Measurements from ENCODE around the gene ARHGAP4. TPM values are rescaled to one million over a fixed set of nuclear protein-coding genes. Genes with fewer than 3 reads are reported as not detected.

ARHGAP4 gene
- total RNA-seq, result 0.84 and 2.0 TPM in 2 replicates

DNA sequence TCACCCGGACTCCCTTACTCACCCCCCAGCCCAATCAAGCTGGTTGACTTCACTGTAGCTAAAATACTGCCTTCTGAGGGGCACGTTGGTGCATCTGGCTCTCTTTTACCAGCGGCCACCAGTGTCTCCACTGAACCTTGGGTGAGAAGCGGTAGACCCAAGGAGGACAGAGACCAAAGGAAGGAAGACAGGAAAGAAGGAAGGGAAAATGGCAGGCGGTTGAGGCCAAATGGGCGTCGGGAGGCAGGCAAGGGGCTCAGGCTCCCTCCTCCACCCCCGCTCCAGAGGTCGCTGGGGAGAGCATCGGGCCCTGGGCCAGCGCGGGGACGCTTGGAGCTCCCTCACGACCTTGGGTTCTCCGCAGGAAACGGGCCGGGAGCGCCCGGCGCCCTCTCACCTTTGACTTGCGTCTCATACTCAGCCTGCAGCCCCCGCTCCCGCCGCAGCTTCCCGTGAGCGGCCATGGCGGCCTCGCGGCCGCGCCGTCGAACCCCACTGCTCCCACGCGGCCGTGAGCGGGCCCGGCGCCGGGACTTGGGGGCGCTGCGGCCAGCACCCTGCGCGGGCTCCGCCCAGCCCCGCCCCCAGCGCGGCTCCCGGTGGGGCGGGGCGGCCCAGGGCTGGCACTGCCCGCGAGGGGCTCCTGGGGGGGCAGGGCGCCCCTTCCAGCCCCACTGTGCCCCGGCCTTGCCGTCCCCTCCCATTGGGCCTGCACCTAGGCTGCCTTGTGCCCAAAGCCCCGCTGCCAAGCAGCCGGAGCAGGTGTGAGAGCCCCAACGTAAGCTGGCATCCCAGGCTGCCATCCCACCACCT is at the start of gene ARHGAP4:
TSS of gene ARHGAP4 (minus strand) at position 526 of the 813 bp plus-strand sequence. CDS start at position 464, 62 bp downstream.

DNA sequence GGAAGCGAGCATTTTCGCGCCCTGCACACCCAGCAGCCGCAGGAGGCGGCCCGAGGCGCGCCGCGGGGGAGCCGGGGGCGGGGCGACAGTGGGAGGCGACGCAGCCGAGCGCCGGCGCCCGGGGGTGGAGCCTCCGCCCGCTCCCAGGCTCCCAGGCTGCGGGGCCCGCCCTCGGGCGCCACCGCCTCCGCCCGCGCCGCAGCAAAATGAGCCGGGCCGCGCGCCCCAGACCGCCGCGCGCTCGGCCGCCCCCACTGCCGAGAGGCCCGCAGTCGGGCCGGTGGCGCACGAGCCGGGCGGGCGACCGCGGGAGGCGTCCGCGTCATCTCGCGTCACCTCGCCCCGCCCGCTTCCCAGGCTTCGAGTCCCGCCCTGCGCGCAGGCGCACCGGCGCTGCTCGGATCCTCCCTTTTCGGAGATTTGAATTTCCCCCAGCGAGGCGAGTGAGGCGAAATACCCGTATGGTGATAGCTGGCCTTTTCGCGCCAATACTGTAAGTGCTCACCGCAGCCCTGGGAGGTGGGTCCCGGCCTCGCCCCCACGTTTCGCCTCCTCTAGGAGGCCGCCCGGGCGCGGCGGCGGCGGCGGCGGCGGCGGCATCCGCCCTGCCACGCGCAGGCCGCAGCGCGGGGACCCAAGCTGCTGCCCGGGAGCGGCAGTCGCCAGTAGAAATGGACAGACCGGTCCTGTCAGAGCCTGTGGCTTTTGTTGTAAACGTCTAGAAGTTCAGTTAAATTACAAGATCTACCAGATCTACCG is 46.5 kb upstream of the ARHGAP4 start, which contains the start of gene TMEM187:
TSS of gene TMEM187 (plus strand) at position 387 of the 759 bp plus-strand sequence. CDS start 9,309 bp downstream, outside the sequence.

DNA sequence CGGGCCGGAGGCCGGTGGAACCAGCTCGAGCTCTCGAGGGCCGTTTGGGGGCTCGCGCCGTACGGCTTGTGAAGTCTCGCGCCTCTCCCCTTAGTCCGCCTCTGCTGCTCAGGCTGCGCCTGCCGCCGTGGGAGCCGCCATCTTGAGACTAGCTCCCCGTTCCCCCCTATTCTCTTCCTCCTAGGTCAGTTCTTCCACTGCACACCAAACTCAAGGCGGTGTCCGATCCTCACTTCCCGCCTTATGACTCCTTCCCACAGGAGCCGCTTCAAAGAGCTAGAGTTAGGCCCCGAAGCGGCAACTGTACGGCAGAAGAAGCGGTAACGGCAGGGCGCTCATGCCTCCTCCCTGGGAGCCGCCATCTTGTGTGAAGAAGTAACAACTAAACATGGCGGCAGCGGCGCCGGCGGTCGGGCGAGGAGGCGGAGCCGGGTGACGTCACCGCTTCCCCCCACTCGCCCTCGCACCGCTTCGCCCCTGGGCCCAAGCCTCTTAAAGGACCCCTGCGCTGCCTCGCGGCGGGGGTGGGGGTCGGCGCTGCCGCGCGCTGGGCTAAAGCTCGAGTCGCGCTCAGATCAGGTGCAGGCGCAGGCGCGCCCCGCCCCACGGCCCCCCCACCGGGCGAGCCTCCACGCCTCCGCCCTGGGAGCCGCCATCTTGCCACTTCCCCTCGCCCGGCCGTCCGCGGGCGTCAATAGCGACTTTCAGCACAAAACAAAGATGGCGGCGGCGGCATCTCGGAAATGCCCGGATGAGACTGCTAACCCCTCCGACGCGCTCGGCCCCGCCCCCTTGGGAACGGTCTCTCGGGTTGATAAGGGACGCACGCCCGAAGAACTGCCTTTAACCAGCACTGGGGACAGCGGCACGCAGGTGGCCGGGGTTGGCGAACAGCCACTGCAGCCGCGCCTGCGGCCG is 45.6 kb upstream of the ARHGAP4 start, which contains the start of gene HCFC1:
TSS of gene HCFC1 (minus strand) at position 369 of the 918 bp plus-strand sequence. CDS start 978 bp downstream, outside the sequence.

DNA sequence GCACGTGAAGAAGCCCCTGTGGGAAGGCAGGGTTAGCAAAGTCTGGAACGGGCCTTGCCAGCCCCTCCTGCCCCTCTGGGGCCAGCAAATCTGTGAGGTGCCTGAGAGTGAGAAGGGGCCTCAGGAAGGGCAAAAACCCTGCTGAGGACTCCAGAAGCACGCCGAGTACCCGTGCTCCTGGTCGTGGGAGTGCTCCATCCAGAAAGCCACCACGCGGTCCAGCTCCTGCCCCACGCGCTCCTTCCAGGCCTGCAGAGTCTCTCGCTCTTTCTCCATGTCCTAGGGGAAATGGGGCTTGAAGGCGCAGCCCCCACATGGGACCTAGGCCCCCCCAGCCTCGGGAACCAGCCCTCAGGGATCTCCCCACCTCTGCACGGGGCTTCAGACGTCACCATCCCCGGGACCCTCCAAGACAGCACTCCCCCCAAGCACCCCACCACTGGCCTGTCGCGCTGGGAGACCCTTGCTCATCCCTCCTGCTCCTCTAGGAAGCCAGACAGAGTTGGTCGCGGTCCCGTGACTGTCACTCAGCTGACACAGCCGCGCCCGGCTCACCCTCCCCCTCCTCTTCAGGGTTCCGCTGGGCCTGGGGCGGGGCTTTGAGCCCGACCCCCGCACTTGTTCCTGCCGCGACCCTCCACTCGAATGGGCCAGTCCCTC is 18.2 kb upstream of the ARHGAP4 start, which contains the start of gene RENBP:
TSS of gene RENBP (minus strand) at position 504 of the 660 bp plus-strand sequence. CDS start at position 471, 33 bp downstream.

DNA sequence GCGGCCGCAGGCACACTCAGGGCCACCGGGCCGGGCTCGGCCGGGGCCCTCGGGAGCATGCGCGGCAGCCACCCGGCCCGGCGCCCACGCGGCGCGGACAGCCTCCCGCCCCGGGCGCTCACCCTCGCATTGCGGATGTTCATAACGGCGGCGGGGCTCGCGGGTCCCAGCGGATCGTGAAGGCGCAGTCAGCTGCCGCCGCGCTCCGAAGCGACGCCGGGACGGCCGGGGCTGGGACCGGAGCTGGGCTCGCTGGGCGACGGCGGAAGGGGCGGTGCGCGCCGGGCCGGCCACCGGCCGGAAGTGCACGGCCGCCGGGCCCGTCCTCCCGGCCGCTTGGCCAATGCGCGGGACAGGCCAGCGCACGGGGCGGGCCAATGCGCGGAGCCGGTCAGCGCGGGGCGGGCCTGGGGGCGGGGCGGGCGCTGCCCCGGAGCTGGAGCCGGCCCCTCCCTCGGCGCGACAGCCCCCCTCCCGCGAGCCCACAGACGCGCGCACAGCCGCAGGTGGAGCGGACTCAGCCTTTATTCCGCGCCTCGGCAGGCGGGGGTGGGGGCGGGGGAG is 8.8 kb upstream of the ARHGAP4 start, which contains the start of gene NAA10:
TSS of gene NAA10 (minus strand) at position 276 of the 564 bp plus-strand sequence. CDS start at position 143, 133 bp downstream.

DNA sequence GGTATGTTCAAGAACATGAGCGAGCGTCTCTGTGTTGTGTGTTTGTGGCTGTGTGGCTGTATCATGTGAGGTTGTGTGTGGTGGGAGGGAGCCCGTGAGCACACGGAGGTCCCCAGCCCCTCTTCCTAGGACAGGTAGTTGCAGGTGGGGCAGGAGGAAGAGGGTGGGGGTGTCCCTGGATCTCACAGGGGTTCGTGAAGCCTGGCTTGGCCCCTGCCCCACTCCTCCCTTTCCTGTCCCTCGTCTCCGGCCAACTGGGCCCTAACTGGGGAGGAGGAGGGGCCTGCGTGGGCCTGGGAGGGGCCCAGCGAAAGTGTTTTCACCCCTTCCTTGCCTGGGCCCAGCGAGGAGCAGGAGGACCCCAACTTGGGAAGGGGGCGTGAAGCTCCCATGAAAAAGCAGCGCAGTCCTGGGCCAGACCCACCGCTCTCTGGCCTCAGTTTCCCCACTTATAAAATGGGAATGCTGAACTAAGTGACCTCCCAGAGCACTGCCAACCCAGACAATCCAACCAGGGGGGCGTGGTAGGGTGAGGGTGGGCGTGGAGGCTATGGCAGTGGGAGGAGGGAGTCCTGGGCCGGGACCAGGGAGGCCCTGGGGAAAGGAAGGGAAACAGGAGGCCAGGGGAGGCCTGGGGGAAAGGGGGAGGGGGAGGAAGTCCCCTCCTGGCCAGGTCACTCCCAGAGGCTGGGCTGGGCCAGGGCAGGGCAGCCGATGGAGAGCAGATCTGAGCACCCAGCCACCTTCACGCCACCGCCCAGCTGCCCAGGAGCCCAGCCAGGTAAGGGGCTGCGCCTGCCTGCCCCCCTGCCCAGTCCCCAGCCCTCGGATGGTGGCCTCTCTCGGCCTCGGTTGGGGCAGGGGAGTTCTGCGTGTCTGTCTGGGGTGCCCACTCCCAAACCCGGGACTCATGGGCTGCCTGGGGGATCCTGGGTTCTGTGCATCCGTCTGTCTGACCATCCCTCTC is 21.8 kb downstream of the ARHGAP4 start, which contains the start of gene AVPR2:
TSS of gene AVPR2 (plus strand) at position 683 of the 967 bp plus-strand sequence. CDS start 473 bp downstream, outside the sequence.

DNA sequence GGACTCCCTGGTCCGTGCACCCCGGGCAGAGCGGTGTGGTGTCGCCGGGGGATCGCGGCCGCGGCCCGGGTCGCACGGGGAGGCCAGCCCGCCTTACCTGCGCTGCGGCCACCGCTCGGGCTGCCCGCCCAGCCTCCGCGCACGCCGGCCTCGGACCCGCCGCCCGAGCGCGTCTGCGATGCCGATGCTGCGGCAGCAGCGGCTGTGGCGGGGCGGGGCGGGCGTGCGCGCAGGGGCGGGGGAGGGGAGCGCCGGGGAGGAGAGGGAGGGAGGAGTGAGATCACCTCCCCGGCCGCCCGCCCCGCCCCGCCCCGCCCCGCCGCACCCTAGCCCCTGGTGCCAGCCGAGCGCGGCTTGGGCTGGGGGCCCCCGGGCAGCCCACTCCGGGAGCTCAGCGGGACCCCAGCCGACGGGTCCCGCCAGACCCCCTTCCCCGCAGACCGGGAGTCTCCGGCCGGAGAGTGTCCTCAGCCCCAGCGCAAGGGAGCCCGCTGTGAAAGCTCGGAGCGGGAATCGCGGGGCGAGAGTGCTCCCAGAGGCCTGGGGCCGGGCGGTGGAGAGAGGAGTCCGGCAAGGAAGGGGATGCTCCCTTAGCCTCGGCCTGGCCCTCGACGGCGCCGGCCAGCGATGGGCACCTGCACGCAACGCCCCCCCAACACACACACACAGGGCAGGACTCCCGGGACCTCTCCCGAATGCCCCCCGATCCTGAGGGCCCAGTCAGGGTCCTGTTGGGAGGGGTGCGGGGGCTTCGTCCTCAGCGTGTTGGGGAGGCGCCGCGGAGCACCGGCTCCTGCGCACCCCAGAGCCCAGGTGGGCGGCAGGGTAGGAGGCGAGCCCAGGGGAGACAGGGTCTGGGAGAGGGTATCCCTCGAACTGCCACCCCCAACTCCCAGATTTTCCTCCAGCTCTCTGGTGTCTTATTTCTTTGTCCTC is 39.8 kb downstream of the ARHGAP4 start, which contains the start of gene L1CAM:
TSS of gene L1CAM (minus strand) at position 206 of the 936 bp plus-strand sequence. CDS start 10,337 bp downstream, outside the sequence.

Other genes starting within 250 kb of the ARHGAP4 start
- 20.2 and 20.9 TPM in 2 replicates for gene SLC6A8, start 238.3 kb downstream of the ARHGAP4 start, total RNA-seq
- gene BCAP31, start 201.9 kb downstream of the ARHGAP4 start, total RNA-seq, result 181 and 206 TPM in 2 replicates
- gene ABCD1, start 201.4 kb downstream of the ARHGAP4 start, total RNA-seq, result 1.2 and 3.0 TPM in 2 replicates
- 5.2 and 5.4 TPM in 2 replicates for gene PLXNB3, start 162.0 kb downstream of the ARHGAP4 start, total RNA-seq
- gene SRPK3, start 145.2 kb downstream of the ARHGAP4 start, total RNA-seq, result 0.11 TPM in 1 of 2 replicates, not detected in the other
- gene IDH3G, start 131.9 kb downstream of the ARHGAP4 start, total RNA-seq, result 71.1 and 76.5 TPM in 2 replicates
- 192 and 305 TPM in 2 replicates for gene SSR4, start 131.6 kb downstream of the ARHGAP4 start, total RNA-seq
- gene PDZD4, start 95.7 kb downstream of the ARHGAP4 start, total RNA-seq, result 0.04 TPM in 1 of 2 replicates, not detected in the other
- 3.0 and 9.4 TPM in 2 replicates for gene L1CAM, start 40.1 kb downstream of the ARHGAP4 start, total RNA-seq
- gene AVPR2, start 21.6 kb downstream of the ARHGAP4 start, total RNA-seq, result not detected in 2 replicates
- gene NAA10, start 8.8 kb upstream of the ARHGAP4 start, total RNA-seq, result 138 and 185 TPM in 2 replicates
- not detected in 2 replicates for gene RENBP, start 18.4 kb upstream of the ARHGAP4 start, total RNA-seq
- gene HCFC1, start 45.6 kb upstream of the ARHGAP4 start, total RNA-seq, result 31.3 and 38.8 TPM in 2 replicates
- 10.3 and 12.0 TPM in 2 replicates for gene TMEM187, start 46.5 kb upstream of the ARHGAP4 start, total RNA-seq
- 136 and 159 TPM in 2 replicates for gene IRAK1, start 93.6 kb upstream of the ARHGAP4 start, total RNA-seq
- gene MECP2, start 171.5 kb upstream of the ARHGAP4 start, total RNA-seq, result 23.4 and 23.6 TPM in 2 replicates
- gene OPN1LW, start 218.0 kb upstream of the ARHGAP4 start, total RNA-seq, result not detected in 2 replicates